Caco-2 (cell line): ENCODE results near the gene RSPH6A. TPM values are rescaled to one million over a fixed set of nuclear protein-coding genes. Genes with fewer than 3 reads are reported as not detected.

Source experiments
- BruUV-seq: library from RNA; stranded (reverse); fragments of 400-500 nt; replicated peaks from 2 replicates; lab custom pipeline; 2021; lab: Mats Ljungman, UMichigan
- CTCF ChIA-PET: fragments of 300-600 bp; sonication (Branson Sonifier 250); formaldehyde crosslinking; loops from one replicate; lab custom pipeline; 2022; ENCODE audit warnings: antibody characterized with exemption; lab: Charles Lee
- POLR2A ChIA-PET: fragments of 300-600 bp; sonication (Branson Sonifier 250); formaldehyde crosslinking; loops from one replicate; lab custom pipeline; 2022; ENCODE audit warnings: antibody characterized with exemption; lab: Charles Lee
- DNase-seq, 2 experiments: peaks; one replicate each; pipeline versions ENCODE4 v3.0.0 to v3.0.0-alpha.2; 2020 to 2022
- H3K27me3 ChIP-seq: replicated peaks from 2 replicates; pipeline ENCODE4 v1.6.0; 2011; ENCODE audit warnings: low read length; ENCODE audit not compliant: control insufficient read depth, insufficient read depth
- H3K36me3 ChIP-seq: 2 replicates; pipeline ENCODE4 v1.5.1; 2011; ENCODE audit warnings: low read length; ENCODE audit not compliant: control insufficient read depth, insufficient read depth
- H3K4me1 ChIP-seq: fragments of 250-450 bp; sonication (Bioruptor Pico); 2 replicates; pipeline ENCODE4 v1.5.1; 2020; ENCODE audit warnings: mild to moderate bottlenecking
- H3K4me3 ChIP-seq: 2 replicates; pipeline ENCODE4 v1.5.1; 2011; ENCODE audit warnings: low read depth, mild to moderate bottlenecking, control low read depth, low read length
- H3K9me3 ChIP-seq: fragments of 250-450 bp; sonication (Bioruptor Pico); 2 replicates; pipeline ENCODE4 v1.5.1; 2020; ENCODE audit warnings: mild to moderate bottlenecking, moderate library complexity
- H3K27ac Mint-ChIP-seq: one replicate; pipeline ENCODE4 v1.8.0; 2022; ENCODE audit warnings: mixed read lengths; ENCODE audit not compliant: unreplicated experiment
- H3K27me3 Mint-ChIP-seq: one replicate; pipeline ENCODE4 v1.8.0; 2022; ENCODE audit warnings: mixed read lengths; ENCODE audit not compliant: insufficient read depth, unreplicated experiment
- H3K36me3 Mint-ChIP-seq: one replicate; pipeline ENCODE4 v1.8.0; 2022; ENCODE audit warnings: mild to moderate bottlenecking, mixed read lengths; ENCODE audit not compliant: insufficient read depth, unreplicated experiment
- H3K4me1 Mint-ChIP-seq: one replicate; pipeline ENCODE4 v1.8.0; 2022; ENCODE audit warnings: low read depth, mixed read lengths; ENCODE audit not compliant: unreplicated experiment
- H3K4me3 Mint-ChIP-seq: one replicate; pipeline ENCODE4 v1.8.0; 2022; ENCODE audit warnings: mild to moderate bottlenecking, moderate library complexity, mixed read lengths; ENCODE audit not compliant: unreplicated experiment
- H3K9me3 Mint-ChIP-seq: one replicate; pipeline ENCODE4 v1.8.0; 2022; ENCODE audit warnings: mixed read lengths; ENCODE audit not compliant: unreplicated experiment
- intact Hi-C: fragments of 100-400 bp; cut with micrococcal nuclease; formaldehyde crosslinking; loops from one replicate; pipeline ENCODE4 v1.10.0; 2022; ENCODE audit not compliant: unreplicated experiment
- total RNA-seq: library from RNA; stranded (reverse); gene quantifications from 2 replicates; pipeline ENCODE4 v1.2.3, GENCODE V29; 2022
- TF ChIP-seq, protein P1 (sequence below), 2 experiments: fragments of 200-600 bp in 1 of 2; IDR thresholded peaks; 1 replicate in 1 of 2; 2 replicates in 1 of 2; pipeline versions ENCODE4 v1.5.1 to v1.8.0; 2011 to 2022; ENCODE audit warnings: antibody characterized with exemption in 1 of 2, control low read depth in 1 of 2, inconsistent platforms in 1 of 2, low read depth in 1 of 2, low read length in 1 of 2, mild to moderate bottlenecking in 1 of 2, moderate library complexity in 1 of 2; ENCODE audit not compliant: insufficient read depth in 1 of 2, severe bottlenecking in 1 of 2, unreplicated experiment in 1 of 2

Gene RSPH6A
- total RNA-seq, 1 experiment from 2014 or later, result 0.23 TPM

DNA sequence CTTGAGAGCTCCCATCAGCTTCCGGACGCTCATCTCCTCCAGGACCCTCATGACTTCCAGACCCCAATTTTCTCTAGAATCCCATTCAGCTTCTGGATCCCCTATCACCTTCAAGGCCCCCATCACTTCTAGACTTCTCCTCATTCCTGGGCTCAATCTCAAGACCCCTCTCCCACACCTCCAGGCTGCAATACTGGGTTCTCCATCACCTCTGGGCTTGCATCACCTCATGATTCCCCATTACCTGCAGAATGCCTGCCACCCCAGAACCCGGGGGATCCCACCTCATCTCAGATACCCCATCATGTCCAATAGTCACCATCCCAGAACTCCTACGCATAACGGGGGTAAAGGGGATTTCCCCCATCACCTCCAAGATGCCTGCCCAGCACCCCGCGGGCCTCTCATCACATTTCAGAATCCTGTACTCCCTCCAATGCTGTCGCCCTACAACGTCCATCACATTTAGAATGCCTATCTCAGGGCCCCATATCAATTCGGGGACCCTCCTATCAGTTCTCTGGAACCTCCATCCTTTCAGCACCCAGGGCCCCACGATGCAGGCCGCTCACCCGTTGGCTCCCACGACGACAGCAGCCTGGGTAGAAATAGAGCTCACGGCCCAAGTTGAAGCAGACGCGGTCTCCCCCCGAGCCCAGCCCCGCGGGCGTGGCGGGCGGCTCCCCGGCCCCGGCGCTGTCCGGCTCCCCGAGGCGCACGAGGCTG is 23.2 kb downstream of the RSPH6A start:
- Histone ChIP-seq H3K4me3 (peak overlapping the region; percentile 76), H3K36me3 (peaks cover 4% of the 10 kb centered on the region; the same call in 1 of the 2 replicates), H3K27me3 (no peaks in the 10 kb centered on the region), H3K4me1 (peaks cover 3% of the 10 kb centered on the region; the same call in 1 of the 2 replicates), H3K9me3 (no peaks in the 10 kb centered on the region)
- Mint-ChIP-seq H3K4me1 (peaks cover 23% of the 10 kb centered on the region), H3K27me3 (no peaks in the 10 kb centered on the region), H3K4me3 (peak overlapping the region; percentile 92), H3K27ac (peak overlapping the region; percentile 79), H3K36me3 (peaks cover 56% of the 10 kb centered on the region), H3K9me3 (no peaks in the 10 kb centered on the region)
- intact Hi-C loops, result no loop called here
- TF ChIP-seq, protein P1, sequence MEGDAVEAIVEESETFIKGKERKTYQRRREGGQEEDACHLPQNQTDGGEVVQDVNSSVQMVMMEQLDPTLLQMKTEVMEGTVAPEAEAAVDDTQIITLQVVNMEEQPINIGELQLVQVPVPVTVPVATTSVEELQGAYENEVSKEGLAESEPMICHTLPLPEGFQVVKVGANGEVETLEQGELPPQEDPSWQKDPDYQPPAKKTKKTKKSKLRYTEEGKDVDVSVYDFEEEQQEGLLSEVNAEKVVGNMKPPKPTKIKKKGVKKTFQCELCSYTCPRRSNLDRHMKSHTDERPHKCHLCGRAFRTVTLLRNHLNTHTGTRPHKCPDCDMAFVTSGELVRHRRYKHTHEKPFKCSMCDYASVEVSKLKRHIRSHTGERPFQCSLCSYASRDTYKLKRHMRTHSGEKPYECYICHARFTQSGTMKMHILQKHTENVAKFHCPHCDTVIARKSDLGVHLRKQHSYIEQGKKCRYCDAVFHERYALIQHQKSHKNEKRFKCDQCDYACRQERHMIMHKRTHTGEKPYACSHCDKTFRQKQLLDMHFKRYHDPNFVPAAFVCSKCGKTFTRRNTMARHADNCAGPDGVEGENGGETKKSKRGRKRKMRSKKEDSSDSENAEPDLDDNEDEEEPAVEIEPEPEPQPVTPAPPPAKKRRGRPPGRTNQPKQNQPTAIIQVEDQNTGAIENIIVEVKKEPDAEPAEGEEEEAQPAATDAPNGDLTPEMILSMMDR (IDR thresholded peaks at IDR 0.05; ENCODE audit: insufficient read depth in 1 of 2, low read depth in 1 of 2, low read length in 1 of 2, severe bottlenecking in 1 of 2, unreplicated experiment in 1 of 2), result no peak
- POLR2A ChIA-PET, result interaction anchor here (1.0 to 1.3 kb wide), 2 partner anchors 17 to 75 kb away, joined by 3 read pairs; no protein-coding TSS in a partner anchor
- BruUV-seq, result TSS peak; percentile 29
- CTCF ChIA-PET, result interaction anchor here (1.0 to 1.7 kb wide), 4 partner anchors 13 to 25 kb away, joined by 3 to 33 read pairs (median 10); partner anchors contain the start of gene SIX5
- DNase-seq, result no peak

GRCh38 chr19:45790942-45791341 is 24.2 kb downstream of the RSPH6A start:
- POLR2A ChIA-PET, result interaction anchor here (1.0 kb wide), 1 partner anchor 74 kb away, joined by 3 read pairs; no protein-coding TSS in a partner anchor
- intact Hi-C loops, result no loop called here
- no TSS peak for BruUV-seq

More at GRCh38 chr19:45790942-45791341, 24.2 kb downstream of the RSPH6A start:
- CTCF ChIA-PET, result interaction anchor here (0.6 to 1.0 kb wide), 2 partner anchors 26 to 60 kb away, joined by 3 read pairs; partner anchors contain the start of gene FBXO46
- peak overlapping the region; percentile 92 for H3K4me3 Mint-ChIP-seq
- peaks cover 23% of the 10 kb centered on the region for H3K4me1 Mint-ChIP-seq
- TF ChIP-seq, protein P1 (IDR thresholded peaks at IDR 0.05; ENCODE audit: insufficient read depth in 1 of 2, low read depth in 1 of 2, low read length in 1 of 2, severe bottlenecking in 1 of 2, unreplicated experiment in 1 of 2), result no peak
- Histone ChIP-seq H3K36me3 (peaks cover 4% of the 10 kb centered on the region; the same call in 1 of the 2 replicates), H3K27me3 (no peaks in the 10 kb centered on the region), H3K4me3 (no peak overlapping the region; the same call in none of the 2 replicates), H3K4me1 (peaks cover 3% of the 10 kb centered on the region; the same call in 1 of the 2 replicates), H3K9me3 (no peaks in the 10 kb centered on the region)
- no peak for DNase-seq
- H3K27me3 Mint-ChIP-seq, result no peaks in the 10 kb centered on the region
- H3K36me3 Mint-ChIP-seq, result peaks cover 63% of the 10 kb centered on the region
- no peaks in the 10 kb centered on the region for H3K9me3 Mint-ChIP-seq
- H3K27ac Mint-ChIP-seq, result peak overlapping the region; percentile 79
